B cell (primary cell): ENCODE measurements around the gene IGSF9. TPM values are rescaled to one million over a fixed set of nuclear protein-coding genes. Genes with fewer than 3 reads are reported as not detected.

Source experiments
- ATAC-seq: fragments of 200-7000 bp; cut with Tn5 transposase; one replicate; pipeline ENCODE4 v1.10.0; 2021; ENCODE audit warnings: low read depth, mild to moderate bottlenecking, moderate number of reproducible peaks, moderate library complexity
- CTCF ChIA-PET: fragments of 350-600 bp; sonication (Branson Sonifier 250); formaldehyde crosslinking; loops from one replicate; lab custom pipeline; 2021; ENCODE audit warnings: antibody characterized with exemption, inconsistent platforms; lab: Charles Lee
- POLR2A ChIA-PET: fragments of 350-600 bp; sonication (Branson Sonifier 250); formaldehyde crosslinking; loops from one replicate; lab custom pipeline; 2021; ENCODE audit warnings: antibody characterized with exemption; lab: Charles Lee
- DNase-seq: peaks from one replicate; pipeline ENCODE4 v3.0.0; 2013
- H2AFZ ChIP-seq: 2 replicates; pipeline ENCODE4 v1.6.1; 2012; ENCODE audit warnings: mild to moderate bottlenecking, low read depth, low read length; ENCODE audit not compliant: insufficient read depth, poor library complexity, severe bottlenecking
- H3K27ac ChIP-seq, 2 donors: 1 replicate in 1 of 2; 2 replicates in 1 of 2; pipeline ENCODE4 v1.5.1; 2012 to 2013; ENCODE audit warnings: low read length in 2 of 2, mild to moderate bottlenecking in 2 of 2, moderate library complexity in 1 of 2
- H3K27me3 ChIP-seq, 4 experiments: fragments of 200-600 bp in 1 of 4; sonication (generic) in 1 of 4; replicated peaks in 1 of 4; 1 replicate in 2 of 4; 2 replicates in 2 of 4; pipeline versions ENCODE4 v1.6.1 to v1.7.0; 2013 to 2016; ENCODE audit warnings: low read length in 3 of 4, mild to moderate bottlenecking in 2 of 4, mixed read lengths in 1 of 4, moderate library complexity in 1 of 4; ENCODE audit not compliant: insufficient read depth in 4 of 4, control insufficient read depth in 3 of 4; ENCODE audit errors: control extremely low read depth in 1 of 4
- H3K36me3 ChIP-seq, 2 experiments: replicated peaks in 1 of 2; 1 replicate in 1 of 2; 2 replicates in 1 of 2; pipeline versions ENCODE4 v1.6.1 to v1.7.1; 2013; ENCODE audit warnings: low read length in 1 of 2; ENCODE audit not compliant: insufficient read depth in 2 of 2, control insufficient read depth in 1 of 2; ENCODE audit errors: control extremely low read depth in 1 of 2, extremely low read depth in 1 of 2
- H3K4me1 ChIP-seq, 2 donors: fragments of 200-600 bp in 1 of 2; sonication (generic) in 1 of 2; 1 replicate in 1 of 2; 2 replicates in 1 of 2; pipeline versions ENCODE4 v1.5.1 to v1.6.1; 2013 to 2017; ENCODE audit warnings: low read length in 2 of 2; ENCODE audit not compliant: control insufficient read depth in 2 of 2, insufficient read depth in 2 of 2
- H3K4me2 ChIP-seq: replicated peaks from 2 replicates; pipeline ENCODE3; 2012; ENCODE audit warnings: mild to moderate bottlenecking, low read depth, low read length; ENCODE audit not compliant: poor library complexity, severe bottlenecking
- H3K4me3 ChIP-seq, 5 experiments: fragments of 200-600 bp in 1 of 5; sonication (generic) in 1 of 5; 1 replicate in 3 of 5; 2 replicates in 2 of 5; pipeline versions ENCODE4 v1.5.1 to v1.7.0; 2011 to 2016; ENCODE audit warnings: low read length in 4 of 5, mild to moderate bottlenecking in 4 of 5, low read depth in 2 of 5, control low read depth in 1 of 5, moderate library complexity in 1 of 5; ENCODE audit not compliant: insufficient read depth in 1 of 5; ENCODE audit errors: control extremely low read depth in 1 of 5, extremely low read depth in 1 of 5
- H3K79me2 ChIP-seq: fragments of 200-600 bp; sonication (generic); one replicate; pipeline ENCODE4 v1.6.0; 2016; ENCODE audit warnings: low read length; ENCODE audit not compliant: control insufficient read depth, insufficient read depth
- H3K9ac ChIP-seq: fragments of 200-600 bp; sonication (generic); 2 replicates; pipeline ENCODE4 v1.6.1; 2017; ENCODE audit warnings: mild to moderate bottlenecking, low read length, moderate library complexity
- H3K9me3 ChIP-seq, 3 donors: one replicate each; pipeline versions ENCODE4 v1.6.1 to v1.7.1; 2013; ENCODE audit warnings: low read length in 2 of 3; ENCODE audit not compliant: control insufficient read depth in 2 of 3, insufficient read depth in 1 of 3; ENCODE audit errors: control extremely low read depth in 1 of 3
- H4K20me1 ChIP-seq: 2 replicates; pipeline ENCODE4 v1.6.0; 2012; ENCODE audit warnings: mild to moderate bottlenecking, low read length; ENCODE audit not compliant: insufficient read depth, control insufficient read depth, poor library complexity, severe bottlenecking
- H3K27ac Mint-ChIP-seq: one replicate; pipeline ENCODE4 v1.8.0; 2021; ENCODE audit warnings: mixed read lengths
- H3K27me3 Mint-ChIP-seq: one replicate; pipeline ENCODE4 v1.8.0; 2021; ENCODE audit warnings: mixed read lengths
- H3K4me1 Mint-ChIP-seq: one replicate; pipeline ENCODE4 v1.8.0; 2021; ENCODE audit warnings: mixed read lengths
- H3K4me3 Mint-ChIP-seq: one replicate; pipeline ENCODE4 v1.8.0; 2021; ENCODE audit warnings: mixed read lengths
- H3K9me3 Mint-ChIP-seq: one replicate; pipeline ENCODE4 v1.8.0; 2022; ENCODE audit warnings: mixed read lengths; ENCODE audit not compliant: insufficient read depth
- EZH2 ChIP-seq: IDR thresholded peaks from 2 replicates; pipeline ENCODE4 v1.6.1; 2012; ENCODE audit warnings: borderline replicate concordance, low read depth, mild to moderate bottlenecking, moderate library complexity, low read length; ENCODE audit not compliant: insufficient read depth, poor library complexity, severe bottlenecking
- WGBS: methylation state at CpG from one replicate; pipeline ENCODE4 v1.1.5; 2013; ENCODE audit warnings: missing lambda C conversion rate; ENCODE audit not compliant: insufficient coverage; 5-methylcytosine and 5-hydroxymethylcytosine counted together
- intact Hi-C: fragments of 100-400 bp; cut with micrococcal nuclease; formaldehyde crosslinking; loops from one replicate; pipeline ENCODE4 v1.10.0; 2022
- polyA plus RNA-seq: library from polyadenylated mRNA; depleted of rRNA; stranded (reverse); fragments of >200 nt; gene quantifications from 2 replicates; pipeline ENCODE4 v1.2.3, GENCODE V29; 2012
- total RNA-seq, 2 donors: library from RNA; stranded (reverse); fragments of 120-200 nt in 1 of 2; gene quantifications; 1 replicate in 1 of 2; 2 replicates in 1 of 2; pipeline versions ENCODE4 v1.2.3 to v1.2.4, GENCODE V29; 2013 to 2022
- TF ChIP-seq, protein P1 (sequence below): fragments of 200-600 bp; IDR thresholded peaks from one replicate; pipeline ENCODE4 v1.8.0; 2022; ENCODE audit warnings: antibody characterized with exemption, mild to moderate bottlenecking

Gene IGSF9
- total and polyA plus RNA-seq, 2 donors (not counting 1 experiment from before 2014, with no cell fraction given), result 0.36 to 0.37 TPM

DNA sequence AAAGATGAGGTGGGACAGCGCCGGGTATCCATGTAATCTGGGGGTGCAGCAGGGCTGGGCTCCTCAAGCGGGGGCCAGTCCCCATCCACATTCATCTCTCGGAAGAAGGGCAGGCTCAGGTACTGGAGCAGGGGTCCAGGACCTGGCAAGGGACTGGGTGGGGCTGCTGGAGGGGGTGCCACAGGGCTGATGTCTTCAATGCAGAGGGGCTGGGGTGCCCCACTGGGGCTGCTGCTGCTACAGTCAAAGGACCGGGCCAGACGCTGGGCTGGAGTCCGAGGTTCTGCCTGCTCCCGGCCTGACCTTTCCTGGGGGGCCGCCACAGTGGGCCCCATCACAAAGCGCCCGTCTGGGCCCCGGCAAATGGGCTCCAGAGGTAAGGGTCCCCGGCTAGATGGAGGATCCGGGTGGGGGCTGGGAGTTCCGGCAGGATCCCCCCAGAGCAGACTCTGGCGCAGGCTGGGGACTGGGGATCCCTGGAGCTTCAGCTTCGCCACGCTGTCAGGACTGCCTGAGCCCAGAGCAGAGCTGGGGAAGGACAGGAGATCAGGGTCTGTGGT lies 16.8 kb downstream of the IGSF9 start:
- Histone ChIP-seq H3K79me2 (peaks cover 47% of the 10 kb centered on the region), H2AFZ (no peak overlapping the region), H3K36me3 (no peaks in the 10 kb centered on the region), H3K4me1 (peaks cover 10 to 12% of the 10 kb centered on the region in 2 donors), H3K9me3 (peaks cover 0 to 4% (median 0%) of the 10 kb centered on the region in 3 donors), H3K4me3 (no peak overlapping the region), H3K9ac (no peak overlapping the region), H4K20me1 (peaks cover 15% of the 10 kb centered on the region), H3K4me2 (no peak overlapping the region), H3K27ac (no peak overlapping the region), H3K27me3 (no peaks in the 10 kb centered on the region)
- ChIA-PET POLR2A (no interaction called here), CTCF (interaction anchor here (1.9 kb wide), 1 partner anchor 79 kb away, joined by 5 read pairs; no protein-coding TSS in a partner anchor)
- Mint-ChIP-seq H3K4me3 (no peak overlapping the region), H3K27ac (no peak overlapping the region), H3K27me3 (peaks cover 3% of the 10 kb centered on the region), H3K4me1 (peaks cover 19% of the 10 kb centered on the region), H3K9me3 (no peaks in the 10 kb centered on the region)
- intact Hi-C loops, result loop anchor here (10.0 kb wide), 2 partner anchors 1116 to 1816 kb away; partner anchors contain the start of genes DUSP12 and USF1
- 97% methylated on average over 16 of the region's 18 CpGs for WGBS
- TF ChIP-seq, protein P1, sequence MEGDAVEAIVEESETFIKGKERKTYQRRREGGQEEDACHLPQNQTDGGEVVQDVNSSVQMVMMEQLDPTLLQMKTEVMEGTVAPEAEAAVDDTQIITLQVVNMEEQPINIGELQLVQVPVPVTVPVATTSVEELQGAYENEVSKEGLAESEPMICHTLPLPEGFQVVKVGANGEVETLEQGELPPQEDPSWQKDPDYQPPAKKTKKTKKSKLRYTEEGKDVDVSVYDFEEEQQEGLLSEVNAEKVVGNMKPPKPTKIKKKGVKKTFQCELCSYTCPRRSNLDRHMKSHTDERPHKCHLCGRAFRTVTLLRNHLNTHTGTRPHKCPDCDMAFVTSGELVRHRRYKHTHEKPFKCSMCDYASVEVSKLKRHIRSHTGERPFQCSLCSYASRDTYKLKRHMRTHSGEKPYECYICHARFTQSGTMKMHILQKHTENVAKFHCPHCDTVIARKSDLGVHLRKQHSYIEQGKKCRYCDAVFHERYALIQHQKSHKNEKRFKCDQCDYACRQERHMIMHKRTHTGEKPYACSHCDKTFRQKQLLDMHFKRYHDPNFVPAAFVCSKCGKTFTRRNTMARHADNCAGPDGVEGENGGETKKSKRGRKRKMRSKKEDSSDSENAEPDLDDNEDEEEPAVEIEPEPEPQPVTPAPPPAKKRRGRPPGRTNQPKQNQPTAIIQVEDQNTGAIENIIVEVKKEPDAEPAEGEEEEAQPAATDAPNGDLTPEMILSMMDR, result no peak
- TF ChIP-seq EZH2, result no peak
- DNase-seq (peak; percentile 16), ATAC-seq (no peak)

DNA sequence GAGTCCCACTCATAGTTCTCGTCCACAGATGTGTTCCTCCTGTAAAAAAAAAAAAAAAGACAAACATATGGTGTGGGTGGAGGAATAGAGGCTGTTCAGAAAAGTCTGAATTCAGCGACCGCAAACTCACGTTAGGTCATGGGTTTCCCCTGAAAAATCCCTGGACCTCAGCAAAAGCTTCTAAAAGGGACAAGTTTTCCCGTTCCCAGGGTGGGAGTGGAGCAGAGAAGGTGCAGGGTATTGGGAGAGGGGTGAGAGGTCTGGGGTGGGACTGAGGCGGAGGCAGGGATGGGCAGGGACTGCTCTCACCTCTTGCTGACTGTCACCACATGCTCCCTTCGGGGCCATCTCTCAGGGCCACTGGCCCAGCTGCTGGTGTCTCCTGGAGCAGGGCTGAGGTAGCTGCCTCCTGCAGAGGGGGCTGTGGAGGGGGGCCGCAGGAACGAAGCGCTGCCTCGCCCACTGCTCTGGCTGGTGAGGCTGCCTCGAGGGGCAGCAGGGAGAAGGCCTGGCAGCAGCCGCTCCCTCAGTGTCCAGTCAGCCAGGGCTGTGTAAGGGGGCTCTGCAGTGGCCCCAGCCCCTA lies 17.5 kb downstream of the IGSF9 start:
- Mint-ChIP-seq H3K9me3 (no peaks in the 10 kb centered on the region), H3K27ac (no peak overlapping the region), H3K4me1 (peaks cover 26% of the 10 kb centered on the region), H3K27me3 (peaks cover 3% of the 10 kb centered on the region), H3K4me3 (no peak overlapping the region)
- POLR2A ChIA-PET, result no interaction called here
- no peak overlapping the region for H3K4me3 ChIP-seq
- TF ChIP-seq, protein P1, result no peak
- intact Hi-C loops, result loop anchor here (10.0 kb wide), 2 partner anchors 1117 to 1817 kb away; partner anchors contain the start of genes DUSP12 and USF1
- no peak overlapping the region for H3K9ac ChIP-seq
- no peaks in the 10 kb centered on the region for H3K27me3 ChIP-seq
- H3K4me2 ChIP-seq, result no peak overlapping the region
- peaks cover 15% of the 10 kb centered on the region for H4K20me1 ChIP-seq
- H2AFZ ChIP-seq, result no peak overlapping the region
- peaks cover 12 to 17% of the 10 kb centered on the region in 2 donors for H3K4me1 ChIP-seq
- peaks cover 0 to 4% (median 0%) of the 10 kb centered on the region in 3 donors for H3K9me3 ChIP-seq
- ATAC-seq (no peak), DNase-seq (peak; percentile 27)
- H3K79me2 ChIP-seq, result peaks cover 54% of the 10 kb centered on the region
- H3K36me3 ChIP-seq, result peaks cover 0 to under 1% of the 10 kb centered on the region in 2 experiments
- CTCF ChIA-PET, result interaction anchor here (1.9 kb wide), 1 partner anchor 79 kb away, joined by 5 read pairs; no protein-coding TSS in a partner anchor
- H3K27ac ChIP-seq, result no peak overlapping the region
- 79% methylated on average over 12 of the region's 13 CpGs for WGBS
